Chondrocyte (in vitro differentiated cells): ENCODE measurements around the gene UNC80. TPM values are rescaled to one million over a fixed set of nuclear protein-coding genes. Genes with fewer than 3 reads are reported as not detected.
A peak's percentile ranks its signal among the peaks of the same experiment; 100 is the strongest.

Experiments
- DNase-seq: peaks from one replicate; pipeline ENCODE4 v3.0.0; 2021; ENCODE audit warnings: mixed read lengths, low spot score
- H3K27ac Mint-ChIP-seq: one replicate; pipeline ENCODE4 v1.8.0; 2021; ENCODE audit warnings: mild to moderate bottlenecking, moderate library complexity, mixed read lengths; ENCODE audit not compliant: unreplicated experiment
- H3K27me3 Mint-ChIP-seq: 2 replicates; pipeline ENCODE4 v1.8.0; 2021; ENCODE audit warnings: low read depth, mixed read lengths
- H3K36me3 Mint-ChIP-seq: 2 replicates; pipeline ENCODE4 v1.8.0; 2021; ENCODE audit warnings: low read depth, mixed read lengths
- H3K4me1 Mint-ChIP-seq: 2 replicates; pipeline ENCODE4 v1.8.0; 2021; ENCODE audit warnings: low read depth, mild to moderate bottlenecking, mixed read lengths
- H3K4me3 Mint-ChIP-seq: one replicate; pipeline ENCODE4 v1.8.0; 2021; ENCODE audit warnings: mild to moderate bottlenecking, moderate library complexity, mixed read lengths; ENCODE audit not compliant: unreplicated experiment
- H3K9me3 Mint-ChIP-seq: 2 replicates; pipeline ENCODE4 v1.8.0; 2021; ENCODE audit warnings: low read depth, mixed read lengths
- CTCF ChIP-seq: fragments of 200-600 bp; sonication (generic); IDR thresholded peaks from 2 replicates; pipeline ENCODE4 v1.5.0; 2021; ENCODE audit warnings: antibody characterized with exemption, mild to moderate bottlenecking, moderate library complexity
- total RNA-seq: library from RNA; stranded (reverse); gene quantifications from 3 replicates; pipeline ENCODE4 v1.2.1, GENCODE V29; 2021

Gene UNC80
- total RNA-seq, 1 donor from 2014 or later, result 0.02 TPM

DNA sequence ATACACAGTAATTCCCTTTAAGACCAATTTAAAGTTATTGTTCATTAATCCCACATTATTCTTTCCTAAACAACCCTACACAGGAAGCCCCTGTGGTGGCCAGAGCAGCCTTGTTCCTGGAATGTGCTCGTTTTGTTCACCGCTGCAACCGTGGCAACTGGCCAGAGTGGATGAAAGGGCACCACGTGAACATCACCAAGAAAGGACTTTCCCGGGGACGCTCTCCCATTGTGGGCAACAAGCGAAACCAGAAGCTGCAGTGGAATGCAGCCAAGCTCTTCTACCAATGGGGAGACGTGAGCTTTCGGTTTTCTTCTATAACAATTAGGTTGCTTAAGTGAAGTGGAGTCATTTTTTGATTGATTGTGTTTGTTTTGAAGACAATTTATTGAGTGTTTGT lies 101.0 kb downstream of the UNC80 start:
- Mint-ChIP-seq H3K27ac (no peak overlapping the region), H3K27me3 (peaks cover 6% of the 10 kb centered on the region), H3K4me1 (peaks cover 9% of the 10 kb centered on the region), H3K4me3 (peak overlapping the region; percentile 10), H3K9me3 (no peaks in the 10 kb centered on the region), H3K36me3 (no peaks in the 10 kb centered on the region)
- no peak for TF ChIP-seq CTCF
- DNase-seq, result no peak

DNA sequence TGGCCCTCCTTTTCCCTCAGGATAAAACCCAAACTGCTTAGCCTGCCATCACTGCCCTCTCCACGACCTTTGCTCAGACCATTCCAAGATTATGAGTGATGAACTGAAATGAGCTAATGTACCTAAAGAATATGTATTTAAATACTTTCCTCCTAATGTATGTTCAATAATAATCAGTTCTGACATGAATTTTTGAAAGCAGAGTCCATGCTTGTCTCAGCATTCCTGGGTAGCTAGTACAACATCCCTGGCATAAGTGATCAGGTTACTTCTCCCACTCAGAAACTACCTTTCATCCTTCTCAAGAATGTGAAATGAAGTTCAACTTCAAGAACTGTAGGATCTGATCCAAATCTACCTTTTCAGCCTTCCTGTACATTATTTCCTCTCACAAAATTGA lies 103.6 kb downstream of the UNC80 start:
- H3K9me3 Mint-ChIP-seq, result no peaks in the 10 kb centered on the region
- H3K4me1 Mint-ChIP-seq, result peaks cover 9% of the 10 kb centered on the region
- DNase-seq, result no peak
- no peak overlapping the region for H3K27ac Mint-ChIP-seq
- H3K36me3 Mint-ChIP-seq, result no peaks in the 10 kb centered on the region
- no peak for TF ChIP-seq CTCF
- H3K4me3 Mint-ChIP-seq, result no peak overlapping the region
- H3K27me3 Mint-ChIP-seq, result peaks cover 3% of the 10 kb centered on the region

GRCh38 chr2:209876211-209876610 lies 104.6 kb downstream of the UNC80 start:
- TF ChIP-seq CTCF, result no peak
- Mint-ChIP-seq H3K36me3 (no peaks in the 10 kb centered on the region), H3K4me3 (no peak overlapping the region), H3K27ac (no peak overlapping the region), H3K9me3 (no peaks in the 10 kb centered on the region), H3K27me3 (no peaks in the 10 kb centered on the region), H3K4me1 (peaks cover 9% of the 10 kb centered on the region)
- no peak for DNase-seq

GRCh38 chr2:209878701-209879100 lies 107.1 kb downstream of the UNC80 start:
- Mint-ChIP-seq H3K4me3 (no peak overlapping the region), H3K9me3 (no peaks in the 10 kb centered on the region), H3K27me3 (no peaks in the 10 kb centered on the region), H3K4me1 (peaks cover 6% of the 10 kb centered on the region), H3K27ac (no peak overlapping the region), H3K36me3 (no peaks in the 10 kb centered on the region)
- TF ChIP-seq CTCF, result no peak
- no peak for DNase-seq

DNA sequence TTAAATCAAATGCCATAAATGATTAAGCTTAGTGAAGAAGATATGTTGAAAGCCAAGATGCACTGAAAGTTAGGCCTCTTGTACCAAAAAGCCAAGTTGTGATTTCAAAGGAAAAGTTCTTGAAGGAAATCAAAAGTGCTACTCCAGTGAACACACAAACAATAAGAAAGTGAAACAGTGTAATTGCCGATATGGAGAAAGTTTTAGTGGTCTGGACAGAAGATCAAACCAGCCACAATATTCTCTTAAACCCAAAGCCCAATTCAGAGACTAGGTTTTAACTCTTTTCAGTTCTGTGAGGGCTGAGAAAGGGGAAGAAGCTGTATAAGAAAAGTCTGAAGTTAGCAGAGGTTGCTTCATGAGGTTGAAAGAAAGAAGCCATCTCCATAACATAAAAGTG lies 129.0 kb downstream of the UNC80 start:
- Mint-ChIP-seq H3K27ac (no peak overlapping the region), H3K36me3 (no peaks in the 10 kb centered on the region), H3K27me3 (no peaks in the 10 kb centered on the region), H3K4me1 (no peaks in the 10 kb centered on the region), H3K4me3 (no peak overlapping the region), H3K9me3 (peaks cover 3% of the 10 kb centered on the region)
- no peak for TF ChIP-seq CTCF
- DNase-seq, result no peak
